ENCODE measurements around the gene OR5M11.
"Not testable (repeated sequence)": the region's sequence is repeated elsewhere in the genome, so short reads cannot be mapped to it uniquely, and the experiment has no call there.

GRCh38 chr11:56592088-56592717 lies 49.1 kb upstream of the OR5M11 start:
- TF ChIP-seq, protein P1, sequence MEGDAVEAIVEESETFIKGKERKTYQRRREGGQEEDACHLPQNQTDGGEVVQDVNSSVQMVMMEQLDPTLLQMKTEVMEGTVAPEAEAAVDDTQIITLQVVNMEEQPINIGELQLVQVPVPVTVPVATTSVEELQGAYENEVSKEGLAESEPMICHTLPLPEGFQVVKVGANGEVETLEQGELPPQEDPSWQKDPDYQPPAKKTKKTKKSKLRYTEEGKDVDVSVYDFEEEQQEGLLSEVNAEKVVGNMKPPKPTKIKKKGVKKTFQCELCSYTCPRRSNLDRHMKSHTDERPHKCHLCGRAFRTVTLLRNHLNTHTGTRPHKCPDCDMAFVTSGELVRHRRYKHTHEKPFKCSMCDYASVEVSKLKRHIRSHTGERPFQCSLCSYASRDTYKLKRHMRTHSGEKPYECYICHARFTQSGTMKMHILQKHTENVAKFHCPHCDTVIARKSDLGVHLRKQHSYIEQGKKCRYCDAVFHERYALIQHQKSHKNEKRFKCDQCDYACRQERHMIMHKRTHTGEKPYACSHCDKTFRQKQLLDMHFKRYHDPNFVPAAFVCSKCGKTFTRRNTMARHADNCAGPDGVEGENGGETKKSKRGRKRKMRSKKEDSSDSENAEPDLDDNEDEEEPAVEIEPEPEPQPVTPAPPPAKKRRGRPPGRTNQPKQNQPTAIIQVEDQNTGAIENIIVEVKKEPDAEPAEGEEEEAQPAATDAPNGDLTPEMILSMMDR (IDR thresholded peaks at IDR 0.05), result not testable (repeated sequence)
- TF ChIP-seq EZH2, EZH2phosphoT487 (IDR thresholded peaks at IDR 0.05): not testable (repeated sequence)

Measured in neural progenitor cell (in vitro differentiated cells).